ENCODE results near the gene SSRP1. TPM values are rescaled to one million over a fixed set of nuclear protein-coding genes. Genes with fewer than 3 reads are reported as not detected.

The SSRP1 gene
- total RNA-seq, 1 donor from 2014 or later: 102 TPM

DNA sequence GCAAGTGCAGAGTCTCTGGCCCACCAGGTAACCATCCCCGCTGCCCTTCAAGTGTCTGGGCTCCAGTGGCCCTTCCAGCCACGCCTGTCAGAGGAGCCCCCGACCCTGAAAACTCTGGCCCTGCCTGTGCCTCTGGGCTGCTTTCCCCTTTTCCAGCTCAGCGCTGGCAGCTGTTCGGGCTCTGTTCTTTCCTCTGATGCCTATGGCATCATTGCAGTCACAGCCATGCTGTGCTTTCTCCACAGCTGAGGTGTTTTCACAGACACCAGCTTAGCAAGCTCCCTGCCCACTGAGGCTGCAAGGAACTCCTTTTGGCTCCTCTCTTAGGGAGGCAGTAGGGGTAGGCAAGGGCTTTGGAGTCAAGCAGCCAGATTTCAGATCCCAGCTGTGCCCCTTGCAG lies 23.7 kb upstream of the SSRP1 start:
- DNase-seq (ENCODE audit: low read depth, low spot score): no peak

DNA sequence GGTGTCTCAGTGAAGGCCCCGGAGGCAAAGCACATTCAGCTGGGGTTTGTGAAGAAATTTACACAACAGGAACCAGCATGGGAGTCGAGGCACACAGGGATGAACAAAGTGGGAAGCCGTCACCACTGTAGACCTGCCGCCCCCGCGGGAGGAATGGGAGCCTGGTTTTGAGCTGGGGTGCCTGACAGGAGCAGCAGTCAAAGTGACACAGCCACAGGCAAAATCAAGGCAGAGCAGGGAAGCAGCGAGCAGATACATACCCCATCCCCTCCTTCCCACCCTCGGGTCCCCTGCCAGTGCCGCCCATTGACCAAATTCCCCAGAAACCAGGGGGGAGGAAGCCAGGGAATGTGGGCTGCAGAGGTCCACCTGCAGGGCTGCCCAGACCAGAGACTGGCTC lies 23.3 kb upstream of the SSRP1 start:
- DNase-seq (ENCODE audit: low read depth, low spot score): no peak

DNA sequence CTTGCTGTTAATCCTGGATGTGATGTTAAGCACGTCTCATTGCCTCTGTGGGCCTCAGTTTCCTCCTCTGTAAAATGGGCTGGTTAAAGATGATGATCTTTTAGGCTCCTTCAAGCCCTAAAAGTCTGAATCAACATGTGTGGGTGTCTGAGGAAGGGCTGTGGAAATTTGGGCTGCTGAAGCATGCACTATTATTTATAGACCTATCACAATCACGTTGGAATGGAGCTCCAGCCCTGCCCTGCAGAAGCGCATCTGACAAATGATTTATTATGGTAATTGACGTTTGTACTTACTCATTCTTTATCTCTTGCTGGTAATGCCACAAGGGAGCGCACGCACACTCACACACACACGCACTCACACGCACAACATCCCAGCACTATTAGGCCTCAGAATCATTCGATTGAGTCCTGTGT lies 22.9 kb upstream of the SSRP1 start:
- no peak for DNase-seq (ENCODE audit: low read depth, low spot score)

DNA sequence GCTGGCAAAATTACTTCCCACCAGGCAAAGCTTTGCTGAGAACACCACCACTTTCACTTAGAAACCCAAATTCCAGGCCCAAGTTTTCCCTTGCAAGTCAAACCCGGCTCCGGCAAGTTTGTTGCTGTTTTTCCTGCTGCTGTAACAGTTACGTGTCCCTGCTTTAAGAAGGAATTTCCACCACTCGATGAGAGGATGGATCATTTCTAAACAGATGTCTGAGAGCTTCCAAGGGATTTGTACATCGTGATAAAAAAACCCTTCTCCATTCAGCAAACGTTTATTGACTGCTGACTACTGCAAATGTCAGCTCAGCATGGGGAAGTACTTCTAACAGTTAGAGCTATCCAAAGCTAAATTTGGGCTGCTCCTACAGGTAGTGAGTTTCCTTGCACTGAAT lies 22.2 kb upstream of the SSRP1 start:
- no peak for DNase-seq (ENCODE audit: low read depth, low spot score)

DNA sequence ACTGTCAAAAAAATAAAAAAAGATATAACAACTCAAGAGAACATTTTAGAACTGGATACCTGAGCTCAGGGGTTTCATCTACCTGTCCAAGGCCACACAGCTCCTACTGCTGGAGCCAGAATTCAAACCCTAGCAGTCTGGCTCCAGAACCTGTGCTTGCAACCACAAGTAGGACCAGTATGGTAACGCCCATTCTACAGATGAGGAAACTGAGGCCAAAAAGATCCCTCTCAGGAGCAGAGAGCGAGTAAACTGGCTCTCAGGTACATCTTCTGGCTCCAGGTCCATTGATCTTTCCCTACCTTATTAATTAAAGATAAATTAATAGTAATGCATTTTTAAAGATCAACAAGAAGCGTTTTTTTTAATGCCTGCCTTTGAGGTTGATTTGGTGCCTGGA lies 21.6 kb upstream of the SSRP1 start:
- no peak for DNase-seq (ENCODE audit: low read depth, low spot score)

DNA sequence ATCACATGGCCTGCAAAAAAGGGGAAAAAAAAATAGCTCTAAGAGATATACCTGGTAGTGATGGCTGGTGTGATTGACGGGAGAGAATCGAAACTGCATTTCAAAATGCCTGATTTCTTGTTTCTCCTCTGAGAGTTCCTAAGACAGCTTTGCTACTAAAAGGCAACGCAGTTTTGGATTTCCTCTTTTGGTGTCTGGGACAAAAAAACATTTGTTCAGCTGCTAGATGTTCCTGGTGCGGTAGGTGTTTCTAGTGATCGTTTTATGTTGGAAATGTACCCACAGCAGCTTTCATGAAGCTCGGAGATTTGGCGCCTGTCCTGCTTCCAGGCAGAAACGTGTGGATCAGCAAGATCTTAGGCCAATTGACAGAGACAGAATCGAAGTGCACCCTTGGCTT lies 20.6 kb upstream of the SSRP1 start:
- DNase-seq (ENCODE audit: low read depth, low spot score): no peak

DNA sequence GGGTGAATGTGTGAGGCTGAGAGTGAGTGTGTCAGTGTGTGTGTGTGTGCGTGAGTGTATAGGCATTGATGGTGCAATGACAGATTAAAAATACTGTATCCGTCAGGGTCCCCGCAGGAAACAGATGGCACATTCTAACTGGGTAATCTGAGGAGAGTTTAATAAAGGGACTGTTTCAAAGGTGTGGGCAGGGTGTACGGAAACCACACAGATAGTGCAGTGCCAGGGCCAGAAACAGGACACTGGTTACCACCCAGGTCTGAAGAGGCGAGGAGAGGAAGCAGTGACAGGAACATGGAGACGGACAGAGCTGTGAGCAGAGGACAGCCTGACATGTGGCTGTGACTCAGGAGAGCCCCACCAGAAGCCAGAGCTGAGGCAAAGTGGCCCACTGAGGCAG lies 19.0 kb upstream of the SSRP1 start:
- no peak for DNase-seq (ENCODE audit: low read depth, low spot score)

DNA sequence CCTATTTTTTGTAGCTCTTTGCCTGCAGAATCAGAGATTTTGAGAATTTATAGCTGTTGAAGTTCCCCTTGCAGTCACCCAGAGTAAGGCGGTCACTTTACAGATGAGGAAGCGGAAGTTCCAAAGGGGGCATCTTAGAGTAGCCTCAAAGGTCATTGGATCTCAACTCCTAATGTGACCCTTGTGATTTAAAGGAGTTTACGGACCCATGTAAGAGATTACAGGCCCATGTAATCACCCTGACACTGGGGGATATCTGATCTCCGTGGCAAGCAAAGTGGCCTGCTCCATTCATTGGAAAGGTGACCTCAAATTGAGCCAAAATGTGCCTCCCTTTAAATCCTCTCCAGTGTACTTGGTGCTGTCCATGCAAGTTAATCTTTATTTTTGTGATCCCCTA lies 18.2 kb upstream of the SSRP1 start:
- no peak for DNase-seq (ENCODE audit: low read depth, low spot score)

DNA sequence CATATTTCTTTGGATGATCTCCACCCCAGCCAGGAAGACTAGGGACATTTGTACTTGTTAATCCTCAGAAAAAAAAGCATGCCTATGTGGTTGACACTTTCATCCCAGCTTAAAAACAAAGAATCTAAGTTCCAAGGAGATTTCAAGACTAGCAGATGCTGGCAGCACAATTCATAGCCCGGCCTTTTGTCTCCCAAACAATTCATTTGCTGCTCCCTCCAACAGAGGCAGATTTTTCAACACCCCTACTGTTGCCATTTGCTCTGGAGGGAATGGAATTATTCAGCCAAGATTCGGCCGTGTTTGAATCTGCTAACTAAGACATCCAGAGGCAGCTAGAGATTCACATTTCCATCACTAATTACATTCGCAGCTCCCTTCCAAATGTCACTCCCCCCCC lies 17.8 kb upstream of the SSRP1 start:
- DNase-seq (ENCODE audit: low read depth, low spot score): no peak

DNA sequence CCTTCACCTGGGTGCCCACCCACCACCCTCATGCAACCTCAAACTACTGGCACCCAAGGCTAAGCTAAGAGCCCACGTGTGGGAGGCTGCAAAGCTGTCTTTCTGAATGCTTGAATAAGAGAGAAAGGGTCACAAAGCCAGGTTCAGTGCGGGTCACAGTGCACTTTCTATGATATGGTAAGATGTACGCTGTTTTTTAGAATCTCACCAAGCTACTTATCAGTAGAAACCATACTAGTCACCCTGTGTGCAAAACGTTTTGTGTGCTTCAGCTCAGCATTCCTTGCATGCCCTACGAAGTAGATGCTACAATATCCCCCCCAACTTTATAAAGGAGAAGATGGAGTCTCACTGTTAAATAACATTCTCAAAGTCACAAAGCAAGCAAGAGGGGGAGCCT lies 17.3 kb upstream of the SSRP1 start:
- DNase-seq (ENCODE audit: low read depth, low spot score): no peak

DNA sequence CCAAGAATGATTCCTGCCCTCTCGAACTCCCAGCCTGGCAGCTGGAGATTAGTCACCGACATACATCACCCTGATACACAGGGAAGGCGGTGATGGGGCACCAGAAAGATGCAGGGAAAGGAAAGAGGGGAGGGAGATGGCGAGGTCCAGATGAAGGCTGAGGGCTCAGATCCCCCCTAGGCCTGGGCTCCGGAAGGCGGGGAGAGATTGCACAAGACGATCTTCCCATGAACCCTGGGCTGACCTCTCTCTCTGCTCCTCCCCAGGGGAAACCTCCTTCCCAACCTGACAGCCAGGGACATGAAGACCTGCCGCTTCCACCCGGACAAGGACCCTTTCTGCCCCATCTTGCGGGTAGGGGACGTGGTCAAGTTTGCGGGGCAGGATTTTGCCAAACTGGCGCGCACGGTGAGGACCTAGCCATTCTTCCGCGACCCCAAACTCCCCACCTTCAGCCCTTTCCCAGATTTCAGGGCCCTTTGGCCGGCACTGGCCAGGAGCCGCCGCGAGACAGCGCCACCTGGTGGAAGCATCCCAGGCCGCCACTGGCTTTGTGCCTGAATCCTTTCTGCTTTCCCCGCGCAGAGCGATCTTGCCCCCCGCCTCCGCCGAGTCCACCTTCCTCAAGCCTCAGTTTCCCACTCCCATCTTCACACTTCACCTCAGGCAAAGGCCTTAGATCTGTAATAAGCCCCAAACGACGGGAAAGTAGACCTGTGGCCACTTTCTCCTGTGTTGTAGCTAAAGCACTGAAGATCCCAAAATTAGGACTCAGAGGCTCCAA lies 14.0 kb upstream of the SSRP1 start:
- no peak for DNase-seq (ENCODE audit: low read depth, low spot score)

DNA sequence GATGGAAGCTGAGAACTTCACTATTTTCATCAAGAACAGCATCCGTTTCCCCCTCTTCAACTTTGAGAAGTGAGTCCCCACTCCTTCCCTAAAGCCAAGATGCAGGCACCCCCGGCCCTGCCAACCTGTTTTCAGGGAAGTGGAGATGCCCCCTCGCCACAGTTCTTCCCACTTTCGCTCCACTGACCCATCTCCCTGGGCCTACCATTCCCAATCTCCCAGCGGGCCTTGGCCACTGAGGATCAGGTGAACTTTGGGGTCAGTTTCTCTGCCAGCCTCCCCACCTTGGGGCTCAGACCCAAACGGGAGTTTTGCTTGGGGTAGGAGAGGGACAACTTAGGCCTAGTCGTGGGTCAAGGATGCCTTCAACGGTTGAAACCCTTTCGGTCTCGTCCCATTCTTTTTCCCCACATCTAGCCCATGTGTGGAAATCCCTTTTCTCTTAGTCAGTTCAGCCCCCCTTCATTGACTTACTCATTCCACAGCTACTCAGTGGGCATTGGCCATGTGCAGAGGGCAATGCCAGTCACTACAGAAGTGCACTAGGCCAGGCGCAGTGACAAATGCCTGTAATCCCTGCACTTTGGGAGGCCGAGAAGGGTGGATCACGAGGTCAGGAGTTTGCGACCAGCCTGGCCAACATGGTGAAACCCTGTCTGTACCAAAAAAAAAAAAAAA lies 13.1 kb upstream of the SSRP1 start:
- no peak for DNase-seq (ENCODE audit: low read depth, low spot score)

DNA sequence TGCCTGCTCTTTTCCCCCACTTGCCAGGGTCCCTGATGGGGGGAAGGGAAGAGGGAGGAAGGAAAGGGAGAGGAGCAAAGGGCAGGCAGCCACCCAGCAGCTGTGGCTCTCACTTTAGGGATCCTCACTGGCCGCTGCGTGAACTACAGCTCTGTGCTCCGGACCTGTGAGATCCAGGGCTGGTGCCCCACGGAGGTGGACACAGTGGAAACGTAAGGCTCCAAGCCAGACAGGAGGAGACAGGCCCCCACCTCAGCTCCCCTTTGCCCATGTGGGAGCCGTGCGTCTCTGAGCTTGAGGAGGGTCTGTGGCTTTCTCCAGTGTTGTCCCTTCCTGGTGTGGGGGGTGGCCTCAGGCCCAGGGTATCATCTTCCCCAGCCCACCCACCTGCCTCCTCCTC lies 12.4 kb upstream of the SSRP1 start:
- DNase-seq (ENCODE audit: low read depth, low spot score): no peak

DNA sequence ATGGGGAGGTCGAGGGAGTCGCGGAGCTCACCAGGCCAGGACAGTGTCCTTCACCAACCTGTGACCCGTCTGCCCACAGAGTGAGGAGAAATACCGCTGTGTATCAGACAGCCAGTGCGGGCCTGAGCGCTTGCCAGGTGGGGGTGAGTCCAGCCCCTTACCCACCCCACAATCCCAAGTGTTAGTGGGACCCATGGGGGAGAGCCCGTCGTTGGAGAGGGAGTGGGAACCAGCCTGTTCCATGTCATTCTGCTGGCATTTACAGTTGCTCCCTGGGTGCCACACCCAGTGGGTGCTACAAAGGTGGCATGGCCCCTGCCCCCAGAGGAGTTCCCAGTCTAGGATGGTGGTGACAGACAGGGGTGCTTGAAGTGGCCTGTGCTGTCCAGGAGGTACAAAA lies 11.6 kb upstream of the SSRP1 start:
- DNase-seq (ENCODE audit: low read depth, low spot score): no peak

DNA sequence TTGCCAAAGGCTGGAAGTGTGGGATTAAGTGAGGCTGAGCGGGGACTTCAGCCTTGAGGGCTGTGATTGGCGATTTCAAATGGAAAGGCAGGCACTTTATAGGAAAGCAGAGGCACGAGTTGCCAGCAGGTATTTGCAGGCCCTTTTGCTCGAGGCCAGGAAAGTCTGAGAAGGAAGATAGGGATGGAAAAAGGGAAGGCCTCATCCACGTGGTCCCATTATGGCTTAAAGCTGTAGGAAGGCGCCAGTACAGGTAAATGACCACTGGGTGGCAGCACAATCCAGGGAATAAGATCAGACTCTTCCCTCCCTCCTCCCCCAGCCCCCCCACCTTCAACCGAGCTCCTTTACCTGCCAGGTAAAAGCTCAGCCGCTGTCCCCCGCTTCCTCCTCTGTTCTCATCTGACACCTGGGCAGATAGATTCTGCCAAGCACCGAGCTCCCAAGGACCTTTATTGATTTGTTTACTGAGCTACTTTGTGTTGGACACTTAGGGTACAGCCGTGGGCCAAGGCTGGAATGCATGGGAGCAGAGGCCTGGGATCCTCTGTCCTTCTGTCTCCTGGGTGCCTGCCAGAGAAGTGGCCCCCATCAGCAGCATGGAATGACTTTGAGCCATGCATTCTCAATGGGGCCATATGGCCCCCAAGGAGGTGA lies 10.0 kb upstream of the SSRP1 start:
- no peak for DNase-seq (ENCODE audit: low read depth, low spot score)

DNA sequence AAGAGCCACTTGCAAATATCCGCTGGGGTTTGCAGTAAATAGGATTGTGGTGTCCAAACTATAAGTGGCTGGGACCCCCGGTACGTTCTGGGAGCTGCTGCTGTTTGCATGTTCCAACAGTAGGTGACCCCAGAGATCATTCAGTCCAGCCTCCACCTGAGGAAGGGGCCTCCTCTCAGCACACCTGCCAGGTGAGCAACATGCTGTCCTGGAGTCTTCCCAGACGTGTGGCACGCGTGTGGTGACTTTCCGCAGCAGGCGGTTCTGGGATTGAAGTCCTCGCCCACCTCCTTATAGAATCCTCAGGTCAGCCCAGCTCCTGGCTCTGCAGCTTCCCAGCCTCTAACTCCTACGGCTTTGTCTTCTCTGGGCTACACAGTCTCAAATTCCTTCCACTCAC lies 9.1 kb upstream of the SSRP1 start:
- DNase-seq (ENCODE audit: low read depth, low spot score): no peak

DNA sequence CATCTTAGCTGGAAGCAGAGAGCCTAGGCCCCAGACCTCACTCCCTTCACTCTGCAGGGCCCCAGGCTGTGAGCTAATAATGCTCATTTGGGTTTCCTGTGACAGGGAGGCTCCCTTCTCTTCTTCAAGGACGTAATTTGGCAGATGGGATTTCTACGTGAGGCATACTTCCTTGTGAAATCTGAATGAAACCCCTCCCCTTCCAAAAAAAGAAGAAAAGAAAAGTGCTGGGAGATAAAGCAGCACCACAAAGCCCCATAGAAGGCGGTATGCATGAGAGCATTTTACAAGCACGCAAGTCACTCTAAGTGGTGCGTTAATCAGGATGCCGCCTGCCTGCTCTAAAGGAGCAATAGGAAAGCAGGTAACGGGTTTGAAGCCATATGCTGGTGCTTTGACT lies 8.1 kb upstream of the SSRP1 start:
- no peak for DNase-seq (ENCODE audit: low read depth, low spot score)

DNA sequence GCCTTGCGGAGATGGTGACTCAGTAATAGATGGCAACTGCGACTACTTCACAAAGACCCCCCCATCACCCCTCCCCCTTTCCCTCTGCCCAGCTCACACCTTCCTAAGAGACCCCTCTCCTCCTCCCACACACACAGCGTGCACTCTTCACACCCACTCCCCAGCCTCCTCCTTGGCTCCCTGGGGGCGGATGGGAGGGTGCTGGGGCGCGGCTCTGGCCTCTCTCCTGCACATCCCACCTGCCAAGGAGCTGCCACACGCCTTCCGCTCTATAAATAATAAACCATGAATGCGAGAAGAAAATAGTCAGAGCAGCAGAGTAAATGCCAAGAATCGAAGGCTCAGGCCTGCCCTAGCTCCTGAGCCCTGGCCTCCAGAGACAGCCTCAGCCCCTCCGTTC lies 7.0 kb upstream of the SSRP1 start:
- DNase-seq (ENCODE audit: low read depth, low spot score): no peak

DNA sequence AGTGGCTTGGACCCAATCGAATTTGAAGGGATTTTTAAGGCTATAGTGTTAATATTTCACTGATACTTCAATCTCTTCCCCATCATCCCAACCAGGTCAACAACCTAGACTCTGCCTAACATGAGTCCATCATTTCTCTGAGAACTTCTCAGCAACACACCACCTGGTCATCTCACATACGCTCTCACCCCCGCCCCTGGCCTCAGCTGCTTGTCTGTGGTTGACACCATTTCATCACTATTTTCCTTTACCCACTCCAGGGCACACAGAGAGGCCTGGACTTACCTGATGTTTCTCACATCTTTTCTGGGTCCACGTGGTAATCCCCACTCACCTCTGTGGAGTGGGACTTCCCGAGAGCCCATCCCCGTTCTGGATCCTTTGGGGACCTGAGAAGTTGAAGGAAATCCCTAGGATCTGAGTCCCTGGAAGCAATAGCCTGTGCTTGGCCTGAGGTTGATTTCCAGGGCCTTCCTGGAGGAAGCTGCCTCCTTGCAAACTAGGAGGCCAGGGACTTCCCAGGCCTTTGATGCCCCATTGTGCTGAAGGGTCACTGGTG lies 5.6 kb upstream of the SSRP1 start:
- DNase-seq (ENCODE audit: low read depth, low spot score): no peak

DNA sequence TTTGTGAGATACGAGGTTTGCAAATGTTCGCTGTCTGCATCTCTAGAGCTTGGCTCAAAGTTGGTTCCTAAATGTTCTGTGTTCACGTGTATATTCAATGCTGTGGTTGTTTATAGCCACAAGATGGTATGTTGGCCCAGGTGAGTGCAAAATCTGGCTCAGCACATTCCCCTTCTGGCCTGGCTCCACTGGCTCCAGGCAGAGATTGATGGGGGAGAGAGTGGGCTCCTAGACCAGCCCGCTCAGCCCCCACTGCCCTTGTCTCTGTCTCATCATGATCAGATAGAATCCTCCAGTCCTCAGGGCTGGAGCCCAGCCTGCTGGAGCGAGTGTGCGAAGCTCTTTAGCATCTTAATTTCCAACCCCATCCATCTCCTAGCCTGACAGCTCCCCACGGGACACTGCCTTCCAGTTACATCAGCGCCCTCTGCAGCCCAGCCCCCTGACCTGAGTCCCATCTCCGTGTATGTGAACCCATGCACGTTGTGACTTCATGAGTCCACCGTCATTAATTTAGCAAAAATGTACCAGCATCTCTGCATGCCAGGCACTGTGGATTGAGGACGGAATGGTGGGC lies 4.4 kb upstream of the SSRP1 start:
- no peak for DNase-seq (ENCODE audit: low read depth, low spot score)

DNA sequence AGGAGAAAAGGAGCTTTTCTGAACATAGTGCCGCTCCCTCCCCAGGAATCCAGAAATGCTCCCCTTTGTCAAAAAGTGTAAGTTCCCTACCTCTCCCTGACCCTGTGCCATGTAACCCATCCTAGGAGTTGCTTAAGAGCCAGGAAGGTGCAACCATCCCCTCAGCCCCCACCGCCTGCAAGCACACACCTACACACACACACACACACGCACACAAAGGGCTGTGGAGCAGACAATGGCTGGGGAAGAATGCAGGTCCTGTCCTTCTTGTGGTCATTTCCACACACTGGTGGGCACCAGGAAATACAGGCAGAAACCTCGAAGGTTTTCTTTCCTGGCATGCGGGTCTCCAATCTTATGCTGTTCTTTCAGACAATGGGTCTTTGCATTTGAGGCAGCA lies 3.6 kb upstream of the SSRP1 start:
- DNase-seq (ENCODE audit: low read depth, low spot score): no peak

DNA sequence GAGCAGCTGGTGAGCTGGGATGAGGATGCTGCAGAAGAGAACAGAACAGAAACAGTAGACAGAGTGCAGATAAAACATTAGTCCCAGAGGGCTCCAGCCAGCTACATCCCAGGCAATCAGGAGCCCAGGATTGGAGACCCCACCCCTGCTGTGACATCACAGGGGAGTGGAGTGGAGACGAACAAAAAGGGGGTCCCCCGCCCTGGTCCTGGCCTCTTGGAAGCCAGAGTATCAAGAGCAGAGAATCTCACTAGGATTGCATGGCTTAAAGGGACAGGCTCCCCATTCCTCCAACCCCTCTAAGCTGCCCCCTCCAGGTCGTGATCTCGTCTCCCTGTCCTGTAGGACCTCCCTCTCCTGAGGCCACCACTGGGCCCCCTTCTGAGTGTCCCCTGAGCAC lies 2.5 kb upstream of the SSRP1 start, which contains the start of gene P2RX3:
Gene P2RX3, plus strand, starts transcription at position 211 of the 400 bp plus-strand sequence. CDS start 199 bp downstream, outside the sequence.
- DNase-seq (ENCODE audit: low read depth, low spot score): no peak

Data from pulmonary artery endothelial cell (primary cell).